ENCODE data around the gene SYNCRIP. TPM values are rescaled to one million over a fixed set of nuclear protein-coding genes. Genes with fewer than 3 reads are reported as not detected.

SYNCRIP gene
- total and polyA plus RNA-seq, 2 of the 13 experiments (the other 11 are each of a cell fraction or from before 2014, with no cell fraction given), result 8.1 to 112 TPM

DNA sequence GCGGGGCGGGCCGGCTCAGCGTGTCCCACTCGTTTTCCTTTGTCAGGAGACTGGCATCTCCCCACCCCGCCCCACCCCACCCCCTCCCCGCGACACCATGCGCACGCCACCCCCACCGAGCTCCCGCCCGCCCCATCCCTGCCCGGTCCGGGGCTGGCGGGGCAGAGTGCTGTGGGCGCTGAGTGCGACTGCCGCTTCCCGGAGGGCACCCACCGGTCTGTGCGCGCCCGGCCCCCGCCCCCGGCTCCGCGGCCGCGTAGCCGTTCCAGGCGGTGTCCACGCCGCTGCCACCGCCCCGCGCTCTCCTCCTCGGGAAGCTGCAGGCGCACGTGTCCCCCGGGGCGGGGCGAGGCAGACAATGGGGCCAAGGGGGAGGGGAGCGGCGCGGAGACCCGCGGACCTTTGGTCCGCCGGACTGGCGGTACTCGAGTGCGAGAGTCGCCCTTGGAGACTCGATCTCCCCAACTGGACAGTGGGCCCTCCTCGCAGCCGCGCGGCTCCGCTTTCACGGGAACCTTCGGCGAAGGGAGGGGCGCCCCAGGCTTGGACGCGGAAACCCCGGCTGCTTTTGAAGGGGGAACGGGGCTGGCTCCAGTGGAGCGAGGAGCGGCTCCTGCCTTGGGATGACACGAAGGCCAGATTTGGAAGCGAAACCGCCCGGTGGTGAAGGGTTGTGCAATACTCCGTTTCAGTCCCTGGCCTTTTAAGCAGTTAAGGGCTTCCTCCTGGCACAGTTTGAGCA is 1.0 kb upstream of the SYNCRIP start (continued):
- TF ChIP-seq, protein P1, sequence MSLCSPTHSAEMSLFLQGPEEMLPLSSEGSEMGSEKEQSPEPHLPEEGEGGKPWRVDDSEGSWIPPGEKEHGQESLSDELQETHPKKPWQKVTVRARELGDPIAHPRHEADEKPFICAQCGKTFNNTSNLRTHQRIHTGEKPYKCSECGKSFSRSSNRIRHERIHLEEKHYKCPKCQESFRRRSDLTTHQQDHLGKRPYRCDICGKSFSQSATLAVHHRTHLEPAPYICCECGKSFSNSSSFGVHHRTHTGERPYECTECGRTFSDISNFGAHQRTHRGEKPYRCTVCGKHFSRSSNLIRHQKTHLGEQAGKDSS (CRISPR knock-in tag; IDR thresholded peaks at IDR 0.05; ENCODE audit: borderline replicate concordance, low read depth), result no peak; the same call in 1 of the 2 replicates
- TF ChIP-seq PCBP2 (optimal IDR thresholded peaks at IDR 0.05; ENCODE audit: low read depth, low read length, poor library complexity, severe bottlenecking), result no peak
- TF ChIP-seq, protein P2, sequence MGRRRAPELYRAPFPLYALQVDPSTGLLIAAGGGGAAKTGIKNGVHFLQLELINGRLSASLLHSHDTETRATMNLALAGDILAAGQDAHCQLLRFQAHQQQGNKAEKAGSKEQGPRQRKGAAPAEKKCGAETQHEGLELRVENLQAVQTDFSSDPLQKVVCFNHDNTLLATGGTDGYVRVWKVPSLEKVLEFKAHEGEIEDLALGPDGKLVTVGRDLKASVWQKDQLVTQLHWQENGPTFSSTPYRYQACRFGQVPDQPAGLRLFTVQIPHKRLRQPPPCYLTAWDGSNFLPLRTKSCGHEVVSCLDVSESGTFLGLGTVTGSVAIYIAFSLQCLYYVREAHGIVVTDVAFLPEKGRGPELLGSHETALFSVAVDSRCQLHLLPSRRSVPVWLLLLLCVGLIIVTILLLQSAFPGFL (CRISPR knock-in tag; IDR thresholded peaks at IDR 0.05), result no peak
- TF ChIP-seq TSC22D2 (CRISPR knock-in tag; IDR thresholded peaks at IDR 0.05; ENCODE audit: borderline replicate concordance), result peak; percentile 72
- no peak for TF ChIP-seq ADNP (CRISPR knock-in tag; IDR thresholded peaks at IDR 0.05)
- no peak for TF ChIP-seq ZNF33A (CRISPR knock-in tag; IDR thresholded peaks at IDR 0.05; ENCODE audit: borderline replicate concordance)
- TF ChIP-seq, protein P3, sequence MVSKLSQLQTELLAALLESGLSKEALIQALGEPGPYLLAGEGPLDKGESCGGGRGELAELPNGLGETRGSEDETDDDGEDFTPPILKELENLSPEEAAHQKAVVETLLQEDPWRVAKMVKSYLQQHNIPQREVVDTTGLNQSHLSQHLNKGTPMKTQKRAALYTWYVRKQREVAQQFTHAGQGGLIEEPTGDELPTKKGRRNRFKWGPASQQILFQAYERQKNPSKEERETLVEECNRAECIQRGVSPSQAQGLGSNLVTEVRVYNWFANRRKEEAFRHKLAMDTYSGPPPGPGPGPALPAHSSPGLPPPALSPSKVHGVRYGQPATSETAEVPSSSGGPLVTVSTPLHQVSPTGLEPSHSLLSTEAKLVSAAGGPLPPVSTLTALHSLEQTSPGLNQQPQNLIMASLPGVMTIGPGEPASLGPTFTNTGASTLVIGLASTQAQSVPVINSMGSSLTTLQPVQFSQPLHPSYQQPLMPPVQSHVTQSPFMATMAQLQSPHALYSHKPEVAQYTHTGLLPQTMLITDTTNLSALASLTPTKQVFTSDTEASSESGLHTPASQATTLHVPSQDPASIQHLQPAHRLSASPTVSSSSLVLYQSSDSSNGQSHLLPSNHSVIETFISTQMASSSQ (IDR thresholded peaks at IDR 0.05; ENCODE audit: low read depth), result no peak
- TF ChIP-seq, protein P3 (CRISPR knock-in tag; IDR thresholded peaks at IDR 0.05; ENCODE audit: borderline replicate concordance), result peak; percentile 65
- TF ChIP-seq NFIB (CRISPR knock-in tag; IDR thresholded peaks at IDR 0.05; ENCODE audit: borderline replicate concordance), result no peak
- TF ChIP-seq, protein P4, sequence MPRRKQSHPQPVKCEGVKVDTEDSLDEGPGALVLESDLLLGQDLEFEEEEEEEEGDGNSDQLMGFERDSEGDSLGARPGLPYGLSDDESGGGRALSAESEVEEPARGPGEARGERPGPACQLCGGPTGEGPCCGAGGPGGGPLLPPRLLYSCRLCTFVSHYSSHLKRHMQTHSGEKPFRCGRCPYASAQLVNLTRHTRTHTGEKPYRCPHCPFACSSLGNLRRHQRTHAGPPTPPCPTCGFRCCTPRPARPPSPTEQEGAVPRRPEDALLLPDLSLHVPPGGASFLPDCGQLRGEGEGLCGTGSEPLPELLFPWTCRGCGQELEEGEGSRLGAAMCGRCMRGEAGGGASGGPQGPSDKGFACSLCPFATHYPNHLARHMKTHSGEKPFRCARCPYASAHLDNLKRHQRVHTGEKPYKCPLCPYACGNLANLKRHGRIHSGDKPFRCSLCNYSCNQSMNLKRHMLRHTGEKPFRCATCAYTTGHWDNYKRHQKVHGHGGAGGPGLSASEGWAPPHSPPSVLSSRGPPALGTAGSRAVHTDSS (CRISPR knock-in tag; conservative IDR thresholded peaks at IDR 0.05), result 0 out of 2 replicates have a peak, but pooled peaks have one; percentile 47
- no peak for TF ChIP-seq ZNF24 (IDR thresholded peaks at IDR 0.05)
- no peak for TF ChIP-seq ZNF598 (CRISPR knock-in tag; IDR thresholded peaks at IDR 0.05; ENCODE audit: borderline replicate concordance)
- TF ChIP-seq ZNF136 (CRISPR knock-in tag; IDR thresholded peaks at IDR 0.05; ENCODE audit: low read depth), result no peak
- TF ChIP-seq, protein P5, sequence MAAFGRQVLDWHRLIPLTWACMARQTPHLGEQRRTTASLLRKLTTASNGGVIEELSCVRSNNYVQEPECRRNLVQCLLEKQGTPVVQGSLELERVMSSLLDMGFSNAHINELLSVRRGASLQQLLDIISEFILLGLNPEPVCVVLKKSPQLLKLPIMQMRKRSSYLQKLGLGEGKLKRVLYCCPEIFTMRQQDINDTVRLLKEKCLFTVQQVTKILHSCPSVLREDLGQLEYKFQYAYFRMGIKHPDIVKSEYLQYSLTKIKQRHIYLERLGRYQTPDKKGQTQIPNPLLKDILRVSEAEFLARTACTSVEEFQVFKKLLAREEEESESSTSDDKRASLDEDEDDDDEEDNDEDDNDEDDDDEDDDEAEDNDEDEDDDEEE (CRISPR knock-in tag; IDR thresholded peaks at IDR 0.05), result no peak
- peak; percentile 81 for TF ChIP-seq ZFY (CRISPR knock-in tag; IDR thresholded peaks at IDR 0.05)
- TF ChIP-seq RXRA (CRISPR knock-in tag; IDR thresholded peaks at IDR 0.05), result peak; percentile 72; the same call in 1 of the 2 replicates
- TF ChIP-seq, protein P6, sequence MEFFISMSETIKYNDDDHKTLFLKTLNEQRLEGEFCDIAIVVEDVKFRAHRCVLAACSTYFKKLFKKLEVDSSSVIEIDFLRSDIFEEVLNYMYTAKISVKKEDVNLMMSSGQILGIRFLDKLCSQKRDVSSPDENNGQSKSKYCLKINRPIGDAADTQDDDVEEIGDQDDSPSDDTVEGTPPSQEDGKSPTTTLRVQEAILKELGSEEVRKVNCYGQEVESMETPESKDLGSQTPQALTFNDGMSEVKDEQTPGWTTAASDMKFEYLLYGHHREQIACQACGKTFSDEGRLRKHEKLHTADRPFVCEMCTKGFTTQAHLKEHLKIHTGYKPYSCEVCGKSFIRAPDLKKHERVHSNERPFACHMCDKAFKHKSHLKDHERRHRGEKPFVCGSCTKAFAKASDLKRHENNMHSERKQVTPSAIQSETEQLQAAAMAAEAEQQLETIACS (CRISPR knock-in tag; IDR thresholded peaks at IDR 0.05), result peak; percentile 75
- peak; percentile 93 for TF ChIP-seq PHF8 (CRISPR knock-in tag; IDR thresholded peaks at IDR 0.05)
- TF ChIP-seq ZNF510 (CRISPR knock-in tag; IDR thresholded peaks at IDR 0.05; ENCODE audit: low read depth), result no peak

Data from HepG2 (cell line).